GM18951 (cell line): ENCODE data around the gene SLC6A8.
"Not testable (repeated sequence)": the region's sequence is repeated elsewhere in the genome, so short reads cannot be mapped to it uniquely, and the experiment has no call there.

ENCODE experiments used
- POLR2A ChIP-seq: IDR thresholded peaks from 4 replicates; pipeline ENCODE4 v1.6.1; 2011; ENCODE audit warnings: mild to moderate bottlenecking; ENCODE audit not compliant: insufficient read length, insufficient read depth; ENCODE audit errors: extremely low read depth
- in situ Hi-C: fragments of 300-500 bp; cut with MboI; formaldehyde crosslinking; loops from one replicate; pipeline ENCODE4 v1.12.0; 2022; ENCODE audit warnings: low sequenced_read_pairs, mixed read lengths, inconsistent platforms; ENCODE audit not compliant: unreplicated experiment

SLC6A8 gene

DNA sequence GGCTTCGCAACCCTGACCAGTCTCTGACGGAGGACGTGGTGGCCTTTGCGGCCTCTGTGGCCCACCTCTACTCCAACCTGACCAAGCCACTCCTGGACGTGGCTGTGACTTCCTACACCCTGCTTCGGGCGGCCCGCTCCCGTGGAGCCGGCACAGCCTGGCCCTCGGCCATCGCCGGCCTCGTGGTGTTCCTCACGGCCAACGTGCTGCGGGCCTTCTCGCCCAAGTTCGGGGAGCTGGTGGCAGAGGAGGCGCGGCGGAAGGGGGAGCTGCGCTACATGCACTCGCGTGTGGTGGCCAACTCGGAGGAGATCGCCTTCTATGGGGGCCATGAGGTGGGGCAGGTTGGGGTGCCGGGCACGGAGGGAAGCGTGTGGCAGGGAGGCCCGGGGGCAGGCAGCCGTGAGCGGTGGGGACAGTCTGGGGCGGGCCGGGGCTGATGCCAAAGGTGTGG is 38.1 kb downstream of the SLC6A8 start:
- in situ Hi-C loops = no loop called here
- TF ChIP-seq POLR2A = no peak

DNA sequence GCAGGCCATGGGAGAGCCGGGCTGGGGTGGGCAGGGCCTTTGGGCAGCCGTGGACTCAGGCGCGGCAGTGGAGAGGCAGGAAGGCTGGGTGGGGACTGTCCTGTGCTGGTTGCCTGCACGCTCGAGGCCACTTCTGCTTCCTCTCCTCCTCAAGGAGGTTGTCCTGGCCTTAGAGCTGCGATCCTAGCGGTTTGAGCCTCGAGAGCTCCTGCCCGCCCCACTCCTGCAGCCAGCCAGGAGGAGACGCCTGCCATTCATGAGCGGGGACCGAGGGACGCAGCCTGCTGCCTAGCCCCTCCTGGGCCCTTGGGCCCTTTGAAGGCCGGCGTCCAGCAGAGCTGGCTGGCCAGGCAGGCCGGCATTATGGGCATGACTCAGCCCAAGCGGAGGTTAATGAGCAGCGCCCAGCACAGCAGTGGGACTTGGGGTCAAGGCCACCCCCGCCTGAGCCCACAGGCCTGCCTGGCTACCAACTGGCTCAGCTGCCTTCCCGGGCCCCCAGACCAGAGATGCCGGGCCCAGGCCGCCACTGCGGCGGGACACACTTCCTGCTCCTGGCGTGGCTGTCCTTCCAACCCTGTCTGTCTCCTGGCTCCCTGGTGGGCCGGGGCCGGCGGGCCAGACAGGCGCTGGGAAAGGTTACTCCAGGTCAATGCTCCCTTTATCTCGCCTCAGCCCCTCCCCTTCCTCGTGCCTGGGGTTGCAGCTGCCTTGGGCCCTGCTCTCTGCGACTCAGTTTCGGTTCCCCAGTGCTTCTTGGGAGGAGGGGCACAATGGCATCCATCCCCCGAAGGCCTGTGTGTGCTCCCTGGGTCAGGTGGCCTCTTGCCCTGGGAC is 38.8 kb downstream of the SLC6A8 start:
- no peak for TF ChIP-seq POLR2A
- in situ Hi-C loops = no loop called here

DNA sequence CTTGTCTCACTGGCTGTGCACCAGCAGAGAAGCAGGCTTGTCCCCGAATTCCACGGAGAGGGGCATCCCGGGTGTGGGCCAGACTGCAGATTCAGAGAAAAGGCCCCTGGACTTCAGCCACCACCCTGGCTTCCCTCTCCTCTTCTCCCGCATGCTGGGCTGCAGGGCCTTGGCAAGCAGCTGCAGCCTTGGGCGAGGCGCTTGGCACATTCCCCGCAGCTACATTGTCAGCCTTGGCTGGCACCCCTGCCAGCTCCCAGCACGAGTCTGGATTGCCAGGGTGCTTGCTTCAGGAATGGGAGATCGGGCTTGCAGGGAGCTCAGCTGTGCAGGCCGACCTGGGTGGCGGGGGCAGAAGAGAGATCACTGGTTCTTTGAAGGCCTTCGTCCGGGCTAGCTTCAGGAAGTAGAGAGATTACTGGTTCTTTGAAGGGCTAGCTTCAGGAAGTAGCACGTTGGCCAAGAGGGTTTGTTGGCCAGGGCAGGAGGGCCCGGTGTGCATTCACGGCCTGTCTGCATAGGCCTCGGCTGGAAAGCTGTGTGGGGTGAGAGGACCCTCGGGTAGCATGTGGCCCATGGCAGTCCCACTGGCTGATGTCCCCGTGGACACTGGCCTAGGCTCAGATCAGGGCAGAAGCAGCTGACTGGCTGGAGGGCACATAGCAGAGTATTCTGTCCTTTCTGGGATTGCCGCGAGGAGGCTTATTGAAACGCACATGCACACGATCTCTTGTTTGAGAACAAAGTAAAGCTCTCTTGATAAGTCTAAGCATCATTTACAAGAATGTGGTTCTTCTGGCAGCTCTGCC is 39.6 kb downstream of the SLC6A8 start:
- no peak for TF ChIP-seq POLR2A
- in situ Hi-C loops = no loop called here

DNA sequence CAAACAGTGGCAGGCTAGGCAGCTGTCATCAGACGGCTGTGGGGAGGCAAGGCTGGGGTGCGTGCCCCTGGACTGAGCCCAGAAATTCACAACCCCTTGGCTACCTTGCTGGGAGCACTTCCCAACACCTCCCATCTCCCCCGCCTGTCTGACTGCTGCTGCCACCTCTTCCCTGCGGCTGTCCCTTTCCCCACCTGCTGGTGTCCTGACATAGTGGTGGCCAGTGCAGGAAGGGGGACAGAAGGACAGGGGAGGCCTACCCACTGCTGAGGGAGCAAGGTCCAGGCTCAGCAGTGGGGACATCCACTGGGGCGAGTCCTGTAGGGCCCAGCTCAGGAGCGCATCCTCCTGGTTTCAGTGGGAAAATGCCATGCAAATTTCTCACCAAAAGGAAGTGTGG is 40.4 kb downstream of the SLC6A8 start:
- in situ Hi-C loops = no loop called here
- TF ChIP-seq POLR2A = no peak

DNA sequence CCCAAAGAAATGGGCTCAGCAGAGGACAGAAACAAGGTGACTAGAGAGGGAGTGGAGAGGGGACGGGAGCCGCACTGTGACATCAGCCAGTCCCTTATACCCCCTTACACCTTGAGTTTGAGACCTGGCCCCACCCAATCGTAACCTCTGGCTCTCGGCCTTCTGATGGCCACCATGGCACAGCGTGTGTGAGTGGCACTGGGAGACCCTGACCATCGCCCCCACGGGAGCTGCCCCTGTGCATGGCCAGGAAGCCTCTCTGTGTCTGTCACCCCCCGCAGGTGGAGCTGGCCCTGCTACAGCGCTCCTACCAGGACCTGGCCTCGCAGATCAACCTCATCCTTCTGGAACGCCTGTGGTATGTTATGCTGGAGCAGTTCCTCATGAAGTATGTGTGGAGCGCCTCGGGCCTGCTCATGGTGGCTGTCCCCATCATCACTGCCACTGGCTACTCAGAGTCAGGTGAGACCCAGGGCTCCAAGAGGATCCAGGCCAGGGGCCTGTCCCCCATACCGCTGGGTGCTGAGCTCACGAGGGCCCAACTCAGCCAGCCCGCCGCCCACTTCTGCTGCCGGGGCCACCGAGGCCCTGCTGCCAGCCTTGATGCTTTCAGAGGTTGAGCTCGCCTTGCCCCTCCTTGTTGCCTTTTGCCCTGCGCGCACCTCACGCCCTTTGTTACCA is 41.4 kb downstream of the SLC6A8 start:
- no peak for TF ChIP-seq POLR2A
- in situ Hi-C loops = no loop called here

DNA sequence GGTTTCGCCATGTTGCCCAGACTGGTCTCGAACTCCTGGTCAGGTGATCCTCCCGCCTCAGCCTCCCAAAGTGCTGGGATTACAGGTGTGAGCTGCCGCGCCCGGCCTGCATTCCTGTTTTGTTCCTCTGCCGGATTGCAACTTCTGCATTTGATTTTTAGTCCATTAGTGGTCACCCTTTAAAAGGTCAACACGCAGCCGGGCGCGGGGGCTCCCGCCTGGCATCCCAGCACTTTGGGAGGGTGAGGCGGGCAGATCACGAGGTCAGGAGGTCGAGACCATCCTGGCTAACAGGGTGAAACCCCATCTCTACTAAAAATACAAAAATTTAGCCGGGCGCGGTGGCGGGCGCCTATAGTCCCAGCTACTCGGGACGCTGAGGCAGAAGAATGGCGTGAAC is 42.4 kb downstream of the SLC6A8 start:
- in situ Hi-C loops = not testable (repeated sequence)

DNA sequence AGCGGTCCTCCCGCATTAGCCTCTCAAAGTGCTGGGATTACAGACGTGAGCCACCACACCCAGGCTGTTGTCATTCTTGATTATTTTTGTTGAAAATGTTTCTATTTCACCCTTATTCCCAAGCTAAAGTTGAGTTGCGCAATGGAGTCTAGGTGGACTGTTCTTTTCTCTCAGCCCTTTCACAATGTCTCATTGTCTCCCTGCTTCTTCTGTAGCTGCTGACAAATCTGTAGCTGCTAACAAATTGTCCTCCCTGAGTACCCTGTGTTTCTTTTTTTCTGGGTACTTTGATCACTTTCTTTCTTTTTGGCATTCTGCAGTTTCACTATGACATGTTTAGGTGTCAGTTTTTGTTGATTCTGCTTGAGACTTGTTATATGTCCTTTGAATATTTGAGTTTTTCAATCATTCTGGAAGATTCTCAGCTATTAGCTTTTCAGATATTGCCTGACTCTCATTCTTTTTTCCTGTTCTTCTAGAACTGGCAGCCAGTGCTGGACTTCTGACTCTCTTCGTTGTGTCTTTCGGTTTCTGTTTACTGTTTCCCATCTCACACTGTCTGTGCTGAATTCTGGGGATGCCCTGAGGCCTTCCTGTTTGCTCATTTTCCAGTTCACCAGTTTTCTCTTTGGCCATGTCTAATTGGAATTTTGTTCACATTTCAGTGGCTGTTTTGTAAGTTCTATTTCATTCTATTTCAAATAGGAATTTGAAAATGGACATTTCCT is 43.6 kb downstream of the SLC6A8 start:
- TF ChIP-seq POLR2A = no peak
- in situ Hi-C loops = no loop called here

DNA sequence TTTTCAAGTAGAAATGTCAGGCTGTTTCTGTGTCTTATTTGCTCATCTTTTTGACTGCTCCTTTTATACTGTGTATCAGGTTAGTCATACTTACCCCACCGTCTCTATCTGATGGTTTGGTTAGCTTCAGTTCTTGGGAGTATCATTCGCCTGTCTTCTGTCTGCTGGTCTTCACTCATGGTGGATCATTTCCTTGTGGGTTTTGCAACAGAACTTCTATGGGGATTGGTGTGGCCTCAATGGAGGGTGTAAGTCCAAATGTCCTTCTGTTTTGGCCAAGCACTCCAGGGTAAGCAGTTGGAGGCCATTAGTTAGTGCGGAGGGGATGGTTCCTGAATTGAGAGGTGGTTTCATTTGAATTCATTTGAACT is 44.1 kb downstream of the SLC6A8 start:
- in situ Hi-C loops = no loop called here
- no peak for TF ChIP-seq POLR2A

DNA sequence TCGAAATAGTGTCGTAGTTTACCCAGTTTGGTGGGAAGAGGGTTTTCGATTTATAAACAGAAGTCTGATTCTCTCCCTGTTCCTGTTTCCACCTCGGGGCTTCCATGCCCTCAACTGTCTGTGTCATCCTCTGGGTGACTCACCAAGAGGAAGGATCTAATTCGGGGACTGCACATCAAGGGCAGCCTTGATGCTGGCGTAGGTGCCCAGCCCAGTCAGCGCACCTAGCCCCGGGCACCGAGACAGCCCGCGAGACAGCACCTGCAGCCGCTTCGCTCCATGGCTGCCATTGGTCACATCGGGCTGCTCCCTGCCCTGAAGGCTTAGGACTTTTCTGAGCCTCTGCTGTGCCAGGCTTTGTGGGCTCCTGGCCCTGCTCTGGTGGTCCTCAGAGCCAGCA is 44.7 kb downstream of the SLC6A8 start:
- in situ Hi-C loops = no loop called here
- no peak for TF ChIP-seq POLR2A

DNA sequence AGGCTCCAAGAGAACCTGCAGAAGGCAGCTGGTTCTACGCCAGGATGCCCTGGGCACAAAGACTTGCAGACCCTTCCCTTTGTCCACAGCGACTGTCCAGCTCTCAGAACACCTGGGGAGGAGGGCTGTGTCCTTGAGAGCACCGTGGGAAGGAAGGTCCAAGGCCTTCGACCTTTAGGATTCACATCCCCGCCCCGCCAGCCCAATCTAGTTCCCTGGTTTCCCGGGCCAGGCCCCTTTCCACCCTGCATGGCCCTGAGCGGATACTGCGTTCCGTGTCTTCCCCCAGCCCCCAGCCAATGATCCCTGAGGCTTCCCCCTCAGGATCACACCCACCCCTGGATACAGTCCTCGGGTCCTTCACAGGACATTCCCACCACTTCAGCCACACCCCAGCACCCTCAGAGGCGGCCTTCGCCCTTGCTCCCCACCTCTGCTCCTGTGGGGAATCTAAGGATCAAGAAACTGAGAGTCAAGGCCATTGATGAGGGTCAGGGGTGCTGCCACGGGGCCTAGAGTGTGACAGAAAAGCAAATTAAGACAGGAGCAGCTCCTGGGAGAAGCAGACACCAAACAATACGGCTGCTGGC is 46.0 kb downstream of the SLC6A8 start:
- in situ Hi-C loops = no loop called here
- TF ChIP-seq POLR2A = no peak

DNA sequence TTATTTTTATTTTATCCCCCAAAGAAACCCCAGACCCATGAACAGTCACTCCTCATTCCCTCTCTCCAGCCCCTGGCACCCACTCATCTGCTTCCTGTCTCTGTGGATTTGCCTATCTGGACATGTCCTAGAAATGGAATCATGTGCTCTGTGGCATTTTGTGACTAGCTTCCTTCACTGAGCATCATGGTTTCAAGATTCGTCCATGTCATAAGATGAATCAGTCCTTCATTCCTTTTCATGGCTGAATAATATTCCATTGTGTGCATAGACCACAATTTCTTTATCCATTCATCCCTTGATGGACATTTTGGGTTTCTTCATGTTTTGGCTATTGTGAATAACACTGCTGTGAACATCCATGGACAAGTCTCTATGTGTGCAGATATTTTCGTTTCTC is 47.1 kb downstream of the SLC6A8 start:
- in situ Hi-C loops = no loop called here
- TF ChIP-seq POLR2A = no peak

DNA sequence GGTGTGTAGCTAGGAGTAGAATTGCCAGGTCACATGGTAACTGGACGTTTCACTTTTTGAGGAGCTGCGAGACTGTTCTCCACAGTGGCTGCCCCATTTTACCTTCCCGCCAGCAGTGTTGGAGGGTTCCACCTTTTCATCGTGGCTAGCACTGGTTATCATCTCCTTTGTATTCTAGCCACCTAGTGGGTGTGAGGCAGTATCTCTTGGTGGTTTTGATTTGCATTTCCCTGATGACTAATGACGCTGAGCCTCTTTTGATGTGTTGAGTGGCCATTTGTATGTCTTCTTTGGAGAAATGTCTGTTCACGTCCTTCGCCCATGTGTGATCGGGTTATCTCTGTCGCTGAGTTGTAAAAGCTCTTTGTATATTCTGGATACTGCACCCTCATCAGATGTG is 47.5 kb downstream of the SLC6A8 start:
- in situ Hi-C loops = no loop called here
- TF ChIP-seq POLR2A = no peak

DNA sequence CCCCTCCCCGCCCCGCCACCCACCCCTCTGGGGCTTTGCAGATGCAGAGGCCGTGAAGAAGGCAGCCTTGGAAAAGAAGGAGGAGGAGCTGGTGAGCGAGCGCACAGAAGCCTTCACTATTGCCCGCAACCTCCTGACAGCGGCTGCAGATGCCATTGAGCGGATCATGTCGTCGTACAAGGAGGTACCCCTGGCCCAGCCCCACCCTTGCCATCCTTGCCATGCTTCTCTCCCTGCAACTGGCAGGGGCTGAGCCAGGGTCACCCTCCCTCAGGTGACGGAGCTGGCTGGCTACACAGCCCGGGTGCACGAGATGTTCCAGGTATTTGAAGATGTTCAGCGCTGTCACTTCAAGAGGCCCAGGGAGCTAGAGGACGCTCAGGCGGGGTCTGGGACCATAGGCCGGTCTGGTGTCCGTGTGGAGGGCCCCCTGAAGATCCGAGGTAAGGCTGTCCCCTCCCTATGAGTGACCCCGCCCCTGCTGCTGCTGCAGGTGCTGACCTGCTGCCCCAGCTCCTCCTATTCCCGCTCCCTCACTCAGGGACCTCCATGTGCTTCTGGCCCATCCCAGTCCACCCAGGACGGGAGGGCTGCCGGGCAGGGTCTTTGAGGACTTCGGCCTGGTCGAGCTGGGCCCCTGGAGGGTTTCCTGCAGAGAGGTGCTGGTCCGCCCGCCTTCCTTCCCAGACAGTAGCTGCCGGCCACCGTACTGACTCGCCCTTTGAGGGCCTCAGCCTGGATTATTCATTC is 48.5 kb downstream of the SLC6A8 start:
- in situ Hi-C loops = no loop called here
- no peak for TF ChIP-seq POLR2A
